Duodenal mucosa (tissue), 2 donors: Measurements from ENCODE around the gene TDP2.

ENCODE experiments used
- H3K27ac ChIP-seq: one replicate; pipeline ENCODE4 v1.7.0; 2013; ENCODE audit warnings: low read depth, low read length
- H3K27me3 ChIP-seq, 2 donors: one replicate each; pipeline ENCODE4 v1.7.0; 2013; ENCODE audit warnings: low read length in 2 of 2, control low read depth in 1 of 2; ENCODE audit not compliant: insufficient read depth in 2 of 2, control insufficient read depth in 1 of 2
- H3K36me3 ChIP-seq, 2 donors: one replicate each; pipeline ENCODE4 v1.7.0; 2013; ENCODE audit warnings: low read length in 2 of 2, control low read depth in 1 of 2; ENCODE audit not compliant: insufficient read depth in 2 of 2, control insufficient read depth in 1 of 2
- H3K4me1 ChIP-seq, 2 donors: one replicate each; pipeline ENCODE4 v1.7.0; 2013; ENCODE audit warnings: low read length in 2 of 2, control low read depth in 1 of 2; ENCODE audit not compliant: insufficient read depth in 2 of 2, control insufficient read depth in 1 of 2
- H3K4me3 ChIP-seq, 2 donors: one replicate each; pipeline ENCODE4 v1.7.0; 2013; ENCODE audit warnings: low read length in 2 of 2, low read depth in 1 of 2
- H3K9ac ChIP-seq, 2 donors: one replicate each; pipeline ENCODE4 v1.7.0; 2013; ENCODE audit warnings: low read length in 2 of 2, low read depth in 1 of 2
- H3K9me3 ChIP-seq, 2 donors: one replicate each; pipeline ENCODE4 v1.7.0; 2013; ENCODE audit warnings: low read length in 2 of 2, control low read depth in 1 of 2; ENCODE audit not compliant: control insufficient read depth in 1 of 2

TDP2 gene

GRCh38 chr6:24694198-24694597 lies 27.5 kb upstream of the TDP2 start:
- no peak overlapping the region for H3K9ac ChIP-seq
- no peak overlapping the region for H3K4me3 ChIP-seq
- no peaks in the 10 kb centered on the region for H3K4me1 ChIP-seq
- H3K36me3 ChIP-seq: no peaks in the 10 kb centered on the region
- H3K27me3 ChIP-seq: no peaks in the 10 kb centered on the region
- H3K9me3 ChIP-seq: no peaks in the 10 kb centered on the region
- no peak overlapping the region for H3K27ac ChIP-seq

DNA sequence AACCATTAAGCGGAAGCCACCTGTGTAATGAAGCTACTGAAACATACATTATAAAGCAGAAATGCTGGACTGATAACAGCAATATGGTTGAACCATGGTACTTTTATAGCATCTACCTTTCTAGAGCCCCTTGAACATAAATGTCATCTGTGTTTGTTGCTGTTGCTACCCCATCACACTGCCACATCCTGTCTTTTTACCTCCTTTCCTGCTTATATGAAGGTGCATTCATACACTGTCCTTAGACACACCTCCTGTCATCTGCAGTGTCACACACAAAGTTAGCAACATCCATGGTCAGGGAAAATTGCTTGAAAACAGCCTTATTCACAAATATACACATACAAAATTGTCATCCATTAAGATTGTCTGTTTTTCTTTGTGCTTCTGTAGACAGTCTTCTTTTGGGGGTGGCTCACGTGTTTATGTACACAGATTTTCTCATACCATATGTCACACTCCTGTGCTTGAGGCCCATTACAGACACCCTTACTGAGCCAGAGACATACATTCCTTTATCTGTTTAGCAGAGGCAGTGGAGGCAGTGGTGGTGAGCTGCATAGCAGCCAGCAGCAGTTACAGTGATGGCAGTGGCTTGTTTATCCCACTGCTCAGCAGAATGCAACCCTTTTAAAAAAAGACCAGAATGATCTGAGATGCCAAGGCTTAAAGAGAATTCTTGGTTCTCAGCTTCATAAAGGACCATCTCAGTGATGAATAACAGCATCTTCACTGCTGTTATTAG lies 26.3 kb upstream of the TDP2 start:
- Histone ChIP-seq H3K4me1 (no peaks in the 10 kb centered on the region), H3K4me3 (no peak overlapping the region), H3K27me3 (no peaks in the 10 kb centered on the region), H3K9ac (no peak overlapping the region), H3K36me3 (no peaks in the 10 kb centered on the region), H3K9me3 (no peaks in the 10 kb centered on the region), H3K27ac (no peak overlapping the region)

- Histone ChIP-seq H3K36me3 (no peaks in the 10 kb centered on the region), H3K4me1 (no peaks in the 10 kb centered on the region), H3K9ac (no peak overlapping the region), H3K27me3 (no peaks in the 10 kb centered on the region), H3K27ac (no peak overlapping the region), H3K4me3 (no peak overlapping the region), H3K9me3 (no peaks in the 10 kb centered on the region)
These were observed 25.7 kb upstream of the TDP2 start for GRCh38 chr6:24692415-24692814.

- H3K27ac ChIP-seq: no peak overlapping the region
- H3K36me3 ChIP-seq: no peaks in the 10 kb centered on the region
- no peaks in the 10 kb centered on the region for H3K9me3 ChIP-seq
- no peaks in the 10 kb centered on the region for H3K27me3 ChIP-seq
- no peak overlapping the region for H3K4me3 ChIP-seq
- H3K4me1 ChIP-seq: no peaks in the 10 kb centered on the region
- no peak overlapping the region for H3K9ac ChIP-seq
These were observed 25.3 kb upstream of the TDP2 start for GRCh38 chr6:24692003-24692402.

- Histone ChIP-seq H3K27ac (no peak overlapping the region), H3K27me3 (no peaks in the 10 kb centered on the region), H3K4me1 (no peaks in the 10 kb centered on the region), H3K9ac (no peak overlapping the region), H3K4me3 (no peak overlapping the region), H3K9me3 (no peaks in the 10 kb centered on the region), H3K36me3 (no peaks in the 10 kb centered on the region)
These were observed 24.9 kb upstream of the TDP2 start for GRCh38 chr6:24691550-24691949.

- Histone ChIP-seq H3K36me3 (no peaks in the 10 kb centered on the region), H3K9me3 (no peaks in the 10 kb centered on the region), H3K27ac (no peak overlapping the region), H3K4me3 (no peak overlapping the region), H3K27me3 (no peaks in the 10 kb centered on the region), H3K9ac (no peak overlapping the region), H3K4me1 (no peaks in the 10 kb centered on the region)
These were observed 23.9 kb upstream of the TDP2 start for GRCh38 chr6:24690593-24690992.

- Histone ChIP-seq H3K4me1 (no peaks in the 10 kb centered on the region), H3K27me3 (no peaks in the 10 kb centered on the region), H3K9me3 (no peaks in the 10 kb centered on the region), H3K4me3 (no peak overlapping the region), H3K36me3 (no peaks in the 10 kb centered on the region), H3K9ac (no peak overlapping the region), H3K27ac (no peak overlapping the region)
These were observed 23.3 kb upstream of the TDP2 start for GRCh38 chr6:24689964-24690363.

GRCh38 chr6:24686946-24687345 lies 20.2 kb upstream of the TDP2 start:
- Histone ChIP-seq H3K27me3 (no peaks in the 10 kb centered on the region), H3K4me3 (no peak overlapping the region), H3K27ac (no peak overlapping the region), H3K4me1 (no peaks in the 10 kb centered on the region), H3K36me3 (no peaks in the 10 kb centered on the region), H3K9me3 (no peaks in the 10 kb centered on the region), H3K9ac (no peak overlapping the region)

DNA sequence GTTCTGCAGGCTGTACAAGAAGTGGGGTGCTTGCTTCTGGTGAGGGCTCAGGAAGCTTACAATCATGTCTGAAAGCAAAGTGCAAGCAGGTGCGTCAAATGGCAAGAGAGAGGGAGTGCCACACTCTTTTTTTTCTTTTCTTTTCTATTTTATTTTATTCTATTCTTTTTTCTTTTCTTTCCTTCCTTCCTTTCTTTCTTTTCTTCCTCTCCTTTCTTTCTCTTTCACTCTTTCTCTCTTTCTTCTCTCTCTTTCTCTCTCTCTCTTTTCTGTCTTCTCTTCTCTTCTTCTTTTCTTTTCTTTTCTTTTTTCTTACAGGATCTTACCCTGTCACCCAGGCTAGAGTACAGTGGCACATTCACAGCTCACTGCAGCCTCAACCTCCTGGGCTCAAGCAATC lies 19.7 kb upstream of the TDP2 start:
- no peak overlapping the region for H3K27ac ChIP-seq
- H3K4me1 ChIP-seq: no peaks in the 10 kb centered on the region
- no peaks in the 10 kb centered on the region for H3K9me3 ChIP-seq
- no peaks in the 10 kb centered on the region for H3K27me3 ChIP-seq
- H3K9ac ChIP-seq: no peak overlapping the region
- H3K4me3 ChIP-seq: no peak overlapping the region
- no peaks in the 10 kb centered on the region for H3K36me3 ChIP-seq

- no peaks in the 10 kb centered on the region for H3K4me1 ChIP-seq
- H3K4me3 ChIP-seq: no peak overlapping the region
- H3K9ac ChIP-seq: no peak overlapping the region
- no peaks in the 10 kb centered on the region for H3K27me3 ChIP-seq
- H3K27ac ChIP-seq: no peak overlapping the region
- no peaks in the 10 kb centered on the region for H3K36me3 ChIP-seq
- H3K9me3 ChIP-seq: no peaks in the 10 kb centered on the region
These were observed 16.9 kb upstream of the TDP2 start for GRCh38 chr6:24683297-24684296.
